ENCODE results near the gene KATNAL1. TPM values are rescaled to one million over a fixed set of nuclear protein-coding genes. Genes with fewer than 3 reads are reported as not detected.

KATNAL1 gene
- total and polyA plus RNA-seq, 2 of the 4 experiments (the other 2 are of a cell fraction) = 6.9 to 16.8 TPM

- H3K4me1 ChIP-seq (ENCODE audit: control insufficient read depth, insufficient read depth, low read length) = peaks cover 7% of the 10 kb centered on the region
- no peak overlapping the region for H3K56ac ChIP-seq (ENCODE audit: extremely low read depth, insufficient read depth, low read length)
- no peak overlapping the region for H3K14ac ChIP-seq (replicated peaks; ENCODE audit: low read depth, low read length)
- H3K4me3 ChIP-seq (ENCODE audit: insufficient read depth, low read depth, low read length) = no peak overlapping the region
- H3K27me3 ChIP-seq (ENCODE audit: control insufficient read depth, insufficient read depth, low read length) = no peaks in the 10 kb centered on the region
- ChIA-PET POLR2A (ENCODE audit: unreplicated experiment) (no interaction called here), CTCF (no interaction called here)
- no peak overlapping the region for H2BK20ac ChIP-seq (ENCODE audit: low read depth, low read length)
- no peaks in the 10 kb centered on the region for H4K20me1 ChIP-seq (ENCODE audit: insufficient read depth, low read length)
- ATAC-seq (ENCODE audit: low read depth) (no peak), DNase-seq (no peak)
- no peak overlapping the region for H4K91ac ChIP-seq (ENCODE audit: insufficient read depth, low read depth, low read length)
- H2BK15ac ChIP-seq (ENCODE audit: low read depth, low read length) = no peak overlapping the region
- dilution Hi-C loops (cut with HindIII; ENCODE audit: low sequenced_read_pairs, unreplicated experiment) (no loop called here), in situ Hi-C loops (cut with MboI; ENCODE audit: low sequenced_read_pairs) (no loop called here), intact Hi-C loops (cut with micrococcal nuclease) (no loop called here)
- H3K9me3 ChIP-seq (ENCODE audit: control insufficient read depth, insufficient read depth, low read length) = no peaks in the 10 kb centered on the region
- H3K36me3 ChIP-seq (ENCODE audit: control insufficient read depth, insufficient read depth, low read length) = no peaks in the 10 kb centered on the region
- H2AFZ ChIP-seq (replicated peaks; ENCODE audit: low read length, poor library complexity) = no peak overlapping the region
- no peak overlapping the region for H3K27ac ChIP-seq (ENCODE audit: insufficient read depth, low read length)
- H4K8ac ChIP-seq (ENCODE audit: low read depth in 2 of 2, low read length in 2 of 2) = no peak overlapping the region
- H3K18ac ChIP-seq (ENCODE audit: low read depth, low read length) = no peak overlapping the region
- H3K9ac ChIP-seq (ENCODE audit: low read depth, low read length) = no peak overlapping the region
- H2BK5ac ChIP-seq (ENCODE audit: low read depth, low read length, poor library complexity, severe bottlenecking) = no peak overlapping the region
- H3K9me1 ChIP-seq (ENCODE audit: insufficient read depth, low read length) = 0 out of 2 replicates have a peak, but pooled peaks cover 3% of the 10 kb centered on the region
- H2AK9ac ChIP-seq (replicated peaks; ENCODE audit: low read depth, low read length, poor library complexity) = no peak overlapping the region
- H3K4ac ChIP-seq (ENCODE audit: low read depth, low read length) = no peak overlapping the region
- H3K23ac ChIP-seq (ENCODE audit: low read depth, low read length) = no peak overlapping the region
- H3K4me2 ChIP-seq (ENCODE audit: low read depth, low read length) = no peak overlapping the region
- no peak overlapping the region for H4K5ac ChIP-seq (ENCODE audit: low read depth, low read length)
- TF ChIP-seq SMC3 (IDR thresholded peaks at IDR 0.05; ENCODE audit: low read depth, low read length) = no peak
- no peak for TF ChIP-seq BHLHE40 (IDR thresholded peaks at IDR 0.05; ENCODE audit: low read depth, low read length)
- TF ChIP-seq MXI1 (IDR thresholded peaks at IDR 0.05; ENCODE audit: borderline replicate concordance, low read depth, low read length) = no peak
- TF ChIP-seq NFE2L2 (IDR thresholded peaks at IDR 0.05; ENCODE audit: low read depth, low read length) = no peak
- peaks cover 8 to 12% of the 10 kb centered on the region in 2 experiments for H3K79me1 ChIP-seq (ENCODE audit: low read depth in 1 of 2, low read length in 2 of 2)
- no peak overlapping the region for H2BK120ac ChIP-seq (ENCODE audit: low read depth, low read length)
- H2AK5ac ChIP-seq (ENCODE audit: low read depth, low read length) = no peak overlapping the region
- no TSS peak for BruUV-seq (replicated peaks)
- WGBS, 2 experiments (ENCODE audit: extremely low coverage in 2 of 2, insufficient read length in 1 of 2) = no CpG with 5 or more reads among the region's 2 CpGs
Observed at GRCh38 chr13:30314069-30314468, 6.7 kb upstream of the KATNAL1 start.

All from IMR-90 (cell line).